Epithelial cell of proximal tubule (primary cell): ENCODE measurements around the gene ETS1. TPM values are rescaled to one million over a fixed set of nuclear protein-coding genes. Genes with fewer than 3 reads are reported as not detected.
A peak's percentile ranks its signal among the peaks of the same experiment; 100 is the strongest.

ENCODE experiments used
- DNase-seq: peaks from one replicate; pipeline ENCODE4 v3.0.0-alpha.2; 2011; ENCODE audit warnings: low read depth
- H3K4me3 ChIP-seq: 2 replicates; pipeline ENCODE4 v1.5.1; 2011; ENCODE audit warnings: low read depth, mild to moderate bottlenecking, low read length
- CTCF ChIP-seq: conservative IDR thresholded peaks from 2 replicates; pipeline ENCODE4 v1.5.1; 2012; ENCODE audit warnings: low read depth, mild to moderate bottlenecking, low read length
- total RNA-seq: library from RNA; depleted of rRNA; stranded (reverse); fragments of >200 nt; gene quantifications from 2 replicates; pipeline ENCODE4 v1.2.3, GENCODE V29; 2015

ETS1 gene
- total RNA-seq, 1 donor from 2014 or later, result 76.5 TPM

- H3K4me3 ChIP-seq, result peak overlapping the region; percentile 94
- TF ChIP-seq CTCF, result no peak
- DNase-seq, result no peak
These were observed 66.3 kb downstream of the ETS1 start for GRCh38 chr11:128520888-128521681.

DNA sequence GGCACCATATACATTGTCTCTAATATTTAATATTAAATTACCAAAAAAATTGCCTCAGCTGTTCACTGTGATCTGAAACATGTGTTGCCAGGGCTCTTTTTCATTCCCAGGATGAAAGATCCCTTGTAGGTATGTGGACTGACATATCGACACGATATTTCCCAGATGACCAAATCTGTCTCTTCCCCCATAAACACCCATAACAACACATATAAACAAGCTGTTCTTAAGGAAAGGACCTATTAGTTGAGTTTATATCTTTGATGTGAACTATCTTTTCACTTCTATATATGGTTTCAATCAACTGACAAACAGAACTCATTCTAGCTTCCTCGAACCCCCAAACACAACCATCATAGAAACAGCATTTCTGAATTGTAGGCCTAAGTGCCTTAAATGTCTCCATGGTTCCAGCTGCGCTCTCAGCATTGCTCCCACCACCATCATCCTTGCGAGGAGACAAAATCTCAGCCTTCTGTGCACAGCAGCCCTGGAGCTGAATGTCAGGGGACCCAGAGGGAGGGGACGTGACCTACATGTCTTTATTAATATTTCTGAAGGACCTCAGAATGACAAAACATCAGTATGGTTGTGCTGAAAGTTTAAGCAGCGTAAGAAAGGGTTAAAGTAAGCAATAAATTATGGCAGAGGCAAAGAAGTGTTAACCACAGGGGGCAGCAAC lies 67.0 kb downstream of the ETS1 start:
- peak; percentile 27 for TF ChIP-seq CTCF
- H3K4me3 ChIP-seq, result peak overlapping the region; percentile 94
- no peak for DNase-seq

GRCh38 chr11:128519338-128519737 lies 68.0 kb downstream of the ETS1 start:
- peak overlapping the region; percentile 94 for H3K4me3 ChIP-seq
- no peak for DNase-seq
- TF ChIP-seq CTCF, result no peak

DNA sequence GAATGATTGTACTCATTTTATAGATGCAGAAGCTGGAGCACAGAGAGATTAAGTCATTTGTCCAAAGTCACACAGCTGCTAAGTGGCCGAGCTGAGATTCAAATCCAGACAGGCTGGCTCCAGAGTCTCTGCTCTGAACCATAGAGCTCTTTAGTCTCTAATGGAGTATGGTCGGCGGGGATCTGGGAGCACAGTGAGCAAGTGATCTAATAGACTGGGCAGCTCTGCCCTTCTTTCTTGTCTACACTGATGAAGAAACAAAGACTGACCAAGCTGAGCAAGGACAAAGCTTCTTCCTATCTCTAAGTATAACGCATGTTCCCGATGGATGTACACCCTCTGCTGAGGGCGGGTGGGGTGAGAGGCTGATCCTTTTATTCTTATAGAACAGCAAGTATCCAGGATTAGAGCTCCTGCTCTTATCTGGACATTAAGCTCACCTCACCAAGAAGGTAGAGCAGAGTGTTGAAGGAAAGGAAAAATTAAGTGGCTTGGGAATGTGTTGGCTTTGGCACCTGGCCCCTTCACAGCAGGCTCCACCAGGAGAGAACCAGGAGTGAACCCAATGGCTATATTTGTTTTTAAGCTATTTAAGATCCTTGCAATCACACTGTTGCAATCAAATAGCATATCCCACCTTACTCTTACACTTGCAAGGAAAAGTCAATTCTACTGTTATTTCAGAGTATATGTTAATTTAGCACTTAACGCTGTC lies 68.7 kb downstream of the ETS1 start:
- DNase-seq, result no peak
- peak overlapping the region; percentile 94 for H3K4me3 ChIP-seq
- no peak for TF ChIP-seq CTCF

- peak overlapping the region; percentile 94 for H3K4me3 ChIP-seq
- no peak for DNase-seq
- no peak for TF ChIP-seq CTCF
These were observed 69.7 kb downstream of the ETS1 start for GRCh38 chr11:128517451-128518230.

DNA sequence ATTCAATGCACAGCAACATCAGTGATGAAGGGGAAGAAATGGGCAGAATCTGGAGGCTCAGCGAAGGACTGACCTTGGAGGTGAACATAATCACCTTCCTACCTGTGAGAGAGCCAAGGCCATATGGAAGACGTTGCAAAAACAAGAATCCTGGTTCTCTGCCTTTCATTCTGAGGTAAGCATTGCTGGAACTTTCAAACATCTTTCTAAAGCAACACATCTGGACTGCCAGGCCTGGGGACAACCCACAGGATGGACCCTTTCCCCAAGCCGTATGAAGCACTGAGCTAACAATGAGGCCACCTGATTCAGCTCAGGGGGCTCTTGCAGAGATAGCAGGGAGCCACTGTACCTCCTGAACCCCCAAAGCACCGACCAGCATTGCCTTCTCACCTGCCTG lies 70.5 kb downstream of the ETS1 start:
- TF ChIP-seq CTCF, result no peak
- no peak for DNase-seq
- no peak overlapping the region for H3K4me3 ChIP-seq
